Body of pancreas (tissue), 4 donors: Measurements from ENCODE around the gene SLC12A8. TPM values are rescaled to one million over a fixed set of nuclear protein-coding genes. Genes with fewer than 3 reads are reported as not detected.
A peak's percentile ranks its signal among the peaks of the same experiment; 100 is the strongest.

Source experiments
- ATAC-seq: fragments of 150-250 bp; one replicate; pipeline ENCODE4 v1.9.1; 2016
- DNase-seq, 4 donors: peaks; one replicate each; pipeline ENCODE4 v3.0.0-alpha.2; 2019
- H3K27ac ChIP-seq, 4 donors: fragments of 200-600 bp; sonication (generic); 1 replicate in 3 of 4; 2 replicates in 1 of 4; pipeline versions ENCODE4 v1.5.1 to v1.6.1; 2016 to 2019; ENCODE audit warnings: mild to moderate bottlenecking in 1 of 4, mixed read lengths in 1 of 4, moderate library complexity in 1 of 4
- H3K27me3 ChIP-seq, 2 donors: fragments of 200-600 bp; sonication (generic); one replicate each; pipeline ENCODE4 v1.6.0; 2016; ENCODE audit warnings: mild to moderate bottlenecking in 1 of 2
- H3K36me3 ChIP-seq, 2 donors: fragments of 200-600 bp; sonication (generic); replicated peaks in 1 of 2; 2 replicates each; pipeline ENCODE4 v1.5.1; 2016; ENCODE audit warnings: low read depth in 2 of 2; ENCODE audit not compliant: insufficient read depth in 1 of 2
- H3K4me1 ChIP-seq: fragments of 200-600 bp; sonication (generic); one replicate; pipeline ENCODE4 v1.6.0; 2016
- H3K4me3 ChIP-seq, 2 donors: fragments of 200-600 bp; sonication (generic); 1 replicate in 1 of 2; 2 replicates in 1 of 2; pipeline ENCODE4 v1.5.1; 2016 to 2019
- H3K9me3 ChIP-seq, 3 donors: fragments of 200-600 bp; sonication (generic); 1 replicate in 2 of 3; 2 replicates in 1 of 3; pipeline ENCODE4 v1.5.1; 2016
- POLR2A ChIP-seq, 3 donors: fragments of 450-650 bp; IDR thresholded peaks; one replicate each; pipeline ENCODE4 v1.6.1; 2016; ENCODE audit warnings: antibody characterized with exemption in 3 of 3, mild to moderate bottlenecking in 2 of 3
- WGBS, 2 donors: methylation state at CpG; one replicate each; pipeline ENCODE4 v1.1.5; 2017; 5-methylcytosine and 5-hydroxymethylcytosine counted together
- intact Hi-C: fragments of 100-400 bp; cut with DNase I; formaldehyde crosslinking; loops from one replicate; pipeline ENCODE4 v1.15.1; 2023
- total RNA-seq, 2 donors: library from RNA; depleted of rRNA; stranded (reverse); fragments of >200 nt; gene quantifications; one replicate each; pipeline ENCODE4 v1.1.0, GENCODE V29; 2016
- TF ChIP-seq, protein P1 (sequence below), 7 experiments: fragments of 450-650 bp in 4 of 7; fragments of 200-600 bp in 3 of 7; sonication (generic) in 3 of 7; IDR thresholded peaks; one replicate each; pipeline ENCODE4 v1.5.1; 2016 to 2019; ENCODE audit warnings: antibody characterized with exemption in 7 of 7

The SLC12A8 gene
- total RNA-seq, 2 donors from 2014 or later: 10.1 to 30.0 TPM

DNA sequence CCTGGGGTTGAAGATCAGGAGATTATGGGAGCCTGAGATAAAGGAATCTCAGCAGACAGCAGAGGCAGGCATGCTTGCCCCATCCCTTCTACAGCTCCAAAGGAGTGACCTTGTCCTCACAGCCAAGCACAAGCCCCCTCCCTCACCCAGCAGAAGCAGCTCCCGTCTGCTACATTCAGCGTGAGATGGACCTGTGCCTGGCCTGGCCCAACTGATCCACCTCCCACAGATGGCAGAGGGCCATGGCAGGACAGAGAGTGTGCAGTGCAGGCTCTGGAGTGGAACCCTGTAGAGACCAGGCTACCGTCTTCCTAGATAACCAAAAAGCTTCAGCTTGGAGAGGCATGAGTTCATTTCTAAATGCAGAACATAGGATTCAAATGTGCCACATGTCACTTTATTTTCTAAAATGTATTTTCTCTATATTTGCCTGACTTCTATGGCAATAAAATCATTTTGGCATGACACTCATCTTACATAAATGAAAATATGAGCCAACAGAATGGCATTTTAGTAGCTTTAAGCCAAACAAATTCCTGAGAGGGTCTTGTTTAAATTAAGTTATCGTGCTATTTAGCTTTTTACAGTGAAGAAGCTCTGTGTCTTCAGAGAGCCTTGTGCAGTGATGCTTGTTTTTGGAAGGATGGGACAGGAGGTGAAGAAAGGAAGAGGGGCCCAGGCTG lies 43.7 kb downstream of the SLC12A8 start:
- Histone ChIP-seq H3K27me3 (no peaks in the 10 kb centered on the region), H3K9me3 (no peaks in the 10 kb centered on the region), H3K27ac (no peak overlapping the region), H3K4me1 (no peaks in the 10 kb centered on the region), H3K36me3 (no peaks in the 10 kb centered on the region), H3K4me3 (no peak overlapping the region)
- intact Hi-C loops: no loop called here
- 76 to 83% methylated on average over 4 of the region's 4 CpGs for WGBS, 2 donors
- DNase-seq (no peak), ATAC-seq (no peak)
- TF ChIP-seq POLR2A (IDR thresholded peaks at IDR 0.05): no peak
- TF ChIP-seq, protein P1, sequence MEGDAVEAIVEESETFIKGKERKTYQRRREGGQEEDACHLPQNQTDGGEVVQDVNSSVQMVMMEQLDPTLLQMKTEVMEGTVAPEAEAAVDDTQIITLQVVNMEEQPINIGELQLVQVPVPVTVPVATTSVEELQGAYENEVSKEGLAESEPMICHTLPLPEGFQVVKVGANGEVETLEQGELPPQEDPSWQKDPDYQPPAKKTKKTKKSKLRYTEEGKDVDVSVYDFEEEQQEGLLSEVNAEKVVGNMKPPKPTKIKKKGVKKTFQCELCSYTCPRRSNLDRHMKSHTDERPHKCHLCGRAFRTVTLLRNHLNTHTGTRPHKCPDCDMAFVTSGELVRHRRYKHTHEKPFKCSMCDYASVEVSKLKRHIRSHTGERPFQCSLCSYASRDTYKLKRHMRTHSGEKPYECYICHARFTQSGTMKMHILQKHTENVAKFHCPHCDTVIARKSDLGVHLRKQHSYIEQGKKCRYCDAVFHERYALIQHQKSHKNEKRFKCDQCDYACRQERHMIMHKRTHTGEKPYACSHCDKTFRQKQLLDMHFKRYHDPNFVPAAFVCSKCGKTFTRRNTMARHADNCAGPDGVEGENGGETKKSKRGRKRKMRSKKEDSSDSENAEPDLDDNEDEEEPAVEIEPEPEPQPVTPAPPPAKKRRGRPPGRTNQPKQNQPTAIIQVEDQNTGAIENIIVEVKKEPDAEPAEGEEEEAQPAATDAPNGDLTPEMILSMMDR (IDR thresholded peaks at IDR 0.05): no peak

DNA sequence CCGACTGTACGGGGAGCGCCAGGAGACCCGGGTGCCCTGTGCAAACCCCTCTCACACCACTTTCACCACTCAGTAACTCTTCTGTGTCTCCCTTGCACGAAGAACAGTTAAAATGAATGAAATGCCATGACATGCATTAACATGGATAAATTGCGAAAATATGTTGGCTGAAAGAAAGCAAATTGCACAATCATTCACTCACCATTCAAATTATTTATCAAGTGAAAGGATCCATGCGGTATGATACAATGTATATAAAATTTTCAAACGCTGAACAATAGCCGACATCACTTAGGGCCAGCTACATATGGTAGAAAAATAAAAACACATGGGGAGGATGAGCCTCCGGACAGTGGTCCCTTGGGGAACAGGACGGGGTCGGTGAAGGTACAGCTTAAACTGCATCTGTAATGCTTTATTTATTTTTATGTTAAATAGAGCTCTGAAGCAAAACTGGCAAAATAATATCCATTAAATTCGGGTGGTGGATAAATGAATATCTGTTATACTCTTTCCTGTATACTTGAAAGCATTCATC lies 45.9 kb downstream of the SLC12A8 start:
- Histone ChIP-seq H3K27me3 (no peaks in the 10 kb centered on the region), H3K36me3 (no peaks in the 10 kb centered on the region), H3K4me3 (no peak overlapping the region), H3K27ac (no peak overlapping the region), H3K9me3 (no peaks in the 10 kb centered on the region), H3K4me1 (no peaks in the 10 kb centered on the region)
- intact Hi-C loops: no loop called here
- WGBS, 2 donors: 87 to 89% methylated on average over 13 of the region's 13 CpGs
- TF ChIP-seq, protein P1 (IDR thresholded peaks at IDR 0.05): no peak
- no peak for TF ChIP-seq POLR2A (IDR thresholded peaks at IDR 0.05)
- ATAC-seq (no peak), DNase-seq (no peak)

DNA sequence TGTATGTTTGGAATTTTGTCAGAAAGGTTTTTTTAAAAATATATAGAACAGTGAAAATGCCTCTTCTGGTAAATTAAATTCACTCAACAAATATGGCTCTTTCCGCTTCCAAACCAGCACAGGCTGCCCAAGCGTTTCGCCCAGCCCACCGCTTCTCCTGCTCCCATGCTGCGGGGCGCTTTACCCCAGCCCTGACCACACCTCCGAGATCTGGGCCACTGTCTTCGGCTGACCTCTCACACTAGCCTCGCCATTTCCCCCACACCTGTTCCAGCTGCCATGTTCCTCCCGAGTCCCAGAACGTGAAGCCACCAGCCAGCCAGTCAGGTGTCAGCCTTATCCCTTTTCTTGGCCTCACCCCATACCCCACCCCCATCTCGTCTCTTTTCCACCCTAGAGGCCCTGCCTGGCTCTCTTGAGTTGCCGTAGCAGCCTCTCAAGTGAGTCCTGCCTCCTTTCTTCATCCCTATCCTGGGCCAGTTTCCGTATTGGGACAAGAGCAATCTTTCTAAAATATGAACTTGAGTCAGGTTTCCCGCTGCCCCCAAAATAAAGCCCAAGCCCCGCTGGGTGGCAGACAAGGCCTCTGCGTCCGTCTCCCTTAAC lies 46.5 kb downstream of the SLC12A8 start:
- DNase-seq (no peak), ATAC-seq (no peak)
- Histone ChIP-seq H3K4me1 (peaks cover 3% of the 10 kb centered on the region), H3K4me3 (no peak overlapping the region), H3K9me3 (no peaks in the 10 kb centered on the region), H3K36me3 (no peaks in the 10 kb centered on the region), H3K27ac (no peak overlapping the region), H3K27me3 (no peaks in the 10 kb centered on the region)
- TF ChIP-seq, protein P1 (IDR thresholded peaks at IDR 0.05): no peak
- no peak for TF ChIP-seq POLR2A (IDR thresholded peaks at IDR 0.05)
- WGBS, 2 donors: 92 to 93% methylated on average over 18 of the region's 18 CpGs
- intact Hi-C loops: no loop called here

DNA sequence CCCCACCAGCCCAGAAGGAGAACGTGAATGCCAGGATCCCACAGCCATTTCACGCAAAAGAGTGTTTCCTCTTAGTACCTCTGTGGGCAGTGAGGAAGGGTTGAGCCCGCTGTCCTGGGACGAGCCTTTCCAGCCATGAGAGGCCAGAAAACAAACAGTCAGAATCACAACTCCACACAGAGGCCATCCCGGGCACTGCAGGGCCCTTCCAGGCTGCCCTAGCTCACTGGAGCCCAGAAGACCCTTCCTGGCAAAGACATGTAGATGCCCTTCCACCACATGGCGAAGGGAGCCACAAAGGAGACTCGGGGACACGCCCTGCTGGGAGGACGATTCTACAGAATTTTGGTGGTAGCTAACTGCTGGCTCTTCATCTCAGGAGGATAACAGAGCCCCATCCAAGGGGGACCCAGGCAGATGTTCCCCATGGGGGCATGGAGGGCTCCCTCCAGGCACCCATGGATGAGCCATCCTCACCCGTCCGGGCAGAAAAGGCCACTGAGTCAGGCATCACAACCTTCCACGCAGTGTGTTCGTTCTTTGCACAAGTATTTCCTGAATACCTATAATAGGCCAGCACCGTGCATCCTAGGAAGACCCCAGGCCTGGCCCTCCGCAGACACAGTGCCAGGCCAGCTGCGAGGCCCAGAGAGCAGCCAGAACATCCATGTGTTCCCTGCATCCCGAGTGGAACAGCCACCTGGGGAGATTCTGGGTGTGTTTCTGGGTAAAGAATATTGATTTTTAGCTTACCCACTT lies 47.2 kb downstream of the SLC12A8 start:
- intact Hi-C loops: no loop called here
- Histone ChIP-seq H3K4me3 (no peak overlapping the region), H3K36me3 (no peaks in the 10 kb centered on the region), H3K9me3 (no peaks in the 10 kb centered on the region), H3K27ac (no peak overlapping the region), H3K4me1 (peaks cover 5% of the 10 kb centered on the region), H3K27me3 (no peaks in the 10 kb centered on the region)
- ATAC-seq (peak; percentile 43), DNase-seq (peak in 1 of 4 donors; percentile 19)
- TF ChIP-seq POLR2A (IDR thresholded peaks at IDR 0.05): no peak
- TF ChIP-seq, protein P1 (IDR thresholded peaks at IDR 0.05): peak in 6 of 7 experiments; percentile 15 to 43 (median 29)
- WGBS, 2 donors: 81 to 91% methylated on average over 11 to 17 of the region's 17 CpGs
